Peyer's patch (tissue), 4 donors: Measurements from ENCODE around the gene AMBRA1. TPM values are rescaled to one million over a fixed set of nuclear protein-coding genes. Genes with fewer than 3 reads are reported as not detected.

ENCODE experiments used
- DNase-seq, 3 donors: peaks; one replicate each; pipeline ENCODE4 v3.0.0-alpha.2; 2017 to 2019
- H3K27ac ChIP-seq, 4 donors: fragments of 200-600 bp; sonication (generic); one replicate each; pipeline ENCODE4 v1.5.1; 2016 to 2019
- H3K27me3 ChIP-seq, 2 donors: fragments of 200-600 bp; sonication (generic); one replicate each; pipeline ENCODE4 v1.5.1; 2019
- H3K36me3 ChIP-seq, 3 donors: fragments of 200-600 bp; sonication (generic); one replicate each; pipeline ENCODE4 v1.5.1; 2016 to 2019
- H3K4me1 ChIP-seq, 4 donors: fragments of 200-600 bp; sonication (generic); one replicate each; pipeline ENCODE4 v1.5.1; 2016 to 2019
- H3K4me3 ChIP-seq, 4 donors: fragments of 200-600 bp; sonication (generic); 1 replicate in 3 of 4; 2 replicates in 1 of 4; pipeline ENCODE4 v1.5.1; 2016 to 2019; ENCODE audit warnings: mild to moderate bottlenecking in 1 of 4
- H3K9me3 ChIP-seq, 4 donors: fragments of 200-600 bp; sonication (generic); one replicate each; pipeline ENCODE4 v1.5.1; 2016 to 2019; ENCODE audit warnings: mild to moderate bottlenecking in 1 of 4
- POLR2A ChIP-seq, 2 donors: fragments of 450-650 bp; IDR thresholded peaks; one replicate each; pipeline ENCODE4 v1.5.1; 2017; ENCODE audit warnings: antibody characterized with exemption in 2 of 2, mild to moderate bottlenecking in 2 of 2, moderate library complexity in 2 of 2
- total RNA-seq, 4 donors: library from RNA; depleted of rRNA; stranded (reverse); fragments of >200 nt; gene quantifications; one replicate each; pipeline ENCODE4 v1.1.0, GENCODE V29; 2016
- TF ChIP-seq, protein P1 (sequence below), 6 experiments: fragments of 450-650 bp in 4 of 6; fragments of 200-600 bp in 2 of 6; sonication (generic) in 1 of 6; IDR thresholded peaks; one replicate each; pipeline ENCODE4 v1.5.1; 2017 to 2019; ENCODE audit warnings: antibody characterized with exemption in 6 of 6, mild to moderate bottlenecking in 3 of 6, moderate library complexity in 1 of 6

Gene AMBRA1
- total RNA-seq, 4 donors from 2014 or later: 28.9 to 61.6 (median 41.6) TPM

GRCh38 chr11:46461461-46461927 lies 132.3 kb downstream of the AMBRA1 start:
- Histone ChIP-seq H3K27me3 (no peaks in the 10 kb centered on the region), H3K4me1 (peaks cover 0 to 7% (median 0%) of the 10 kb centered on the region in 4 donors), H3K36me3 (no peaks in the 10 kb centered on the region), H3K4me3 (no peak overlapping the region), H3K27ac (no peak overlapping the region), H3K9me3 (no peaks in the 10 kb centered on the region)
- TF ChIP-seq, protein P1, sequence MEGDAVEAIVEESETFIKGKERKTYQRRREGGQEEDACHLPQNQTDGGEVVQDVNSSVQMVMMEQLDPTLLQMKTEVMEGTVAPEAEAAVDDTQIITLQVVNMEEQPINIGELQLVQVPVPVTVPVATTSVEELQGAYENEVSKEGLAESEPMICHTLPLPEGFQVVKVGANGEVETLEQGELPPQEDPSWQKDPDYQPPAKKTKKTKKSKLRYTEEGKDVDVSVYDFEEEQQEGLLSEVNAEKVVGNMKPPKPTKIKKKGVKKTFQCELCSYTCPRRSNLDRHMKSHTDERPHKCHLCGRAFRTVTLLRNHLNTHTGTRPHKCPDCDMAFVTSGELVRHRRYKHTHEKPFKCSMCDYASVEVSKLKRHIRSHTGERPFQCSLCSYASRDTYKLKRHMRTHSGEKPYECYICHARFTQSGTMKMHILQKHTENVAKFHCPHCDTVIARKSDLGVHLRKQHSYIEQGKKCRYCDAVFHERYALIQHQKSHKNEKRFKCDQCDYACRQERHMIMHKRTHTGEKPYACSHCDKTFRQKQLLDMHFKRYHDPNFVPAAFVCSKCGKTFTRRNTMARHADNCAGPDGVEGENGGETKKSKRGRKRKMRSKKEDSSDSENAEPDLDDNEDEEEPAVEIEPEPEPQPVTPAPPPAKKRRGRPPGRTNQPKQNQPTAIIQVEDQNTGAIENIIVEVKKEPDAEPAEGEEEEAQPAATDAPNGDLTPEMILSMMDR (IDR thresholded peaks at IDR 0.05): no peak
- no peak for TF ChIP-seq POLR2A (IDR thresholded peaks at IDR 0.05)
- DNase-seq: no peak

- Histone ChIP-seq H3K4me1 (peaks cover 0 to 12% (median 0%) of the 10 kb centered on the region in 4 donors), H3K27ac (no peak overlapping the region), H3K27me3 (no peaks in the 10 kb centered on the region), H3K4me3 (no peak overlapping the region), H3K9me3 (no peaks in the 10 kb centered on the region), H3K36me3 (no peaks in the 10 kb centered on the region)
- DNase-seq: no peak
- TF ChIP-seq, protein P1 (IDR thresholded peaks at IDR 0.05): no peak
- no peak for TF ChIP-seq POLR2A (IDR thresholded peaks at IDR 0.05)
These were observed 135.3 kb downstream of the AMBRA1 start for GRCh38 chr11:46458491-46458890.

DNA sequence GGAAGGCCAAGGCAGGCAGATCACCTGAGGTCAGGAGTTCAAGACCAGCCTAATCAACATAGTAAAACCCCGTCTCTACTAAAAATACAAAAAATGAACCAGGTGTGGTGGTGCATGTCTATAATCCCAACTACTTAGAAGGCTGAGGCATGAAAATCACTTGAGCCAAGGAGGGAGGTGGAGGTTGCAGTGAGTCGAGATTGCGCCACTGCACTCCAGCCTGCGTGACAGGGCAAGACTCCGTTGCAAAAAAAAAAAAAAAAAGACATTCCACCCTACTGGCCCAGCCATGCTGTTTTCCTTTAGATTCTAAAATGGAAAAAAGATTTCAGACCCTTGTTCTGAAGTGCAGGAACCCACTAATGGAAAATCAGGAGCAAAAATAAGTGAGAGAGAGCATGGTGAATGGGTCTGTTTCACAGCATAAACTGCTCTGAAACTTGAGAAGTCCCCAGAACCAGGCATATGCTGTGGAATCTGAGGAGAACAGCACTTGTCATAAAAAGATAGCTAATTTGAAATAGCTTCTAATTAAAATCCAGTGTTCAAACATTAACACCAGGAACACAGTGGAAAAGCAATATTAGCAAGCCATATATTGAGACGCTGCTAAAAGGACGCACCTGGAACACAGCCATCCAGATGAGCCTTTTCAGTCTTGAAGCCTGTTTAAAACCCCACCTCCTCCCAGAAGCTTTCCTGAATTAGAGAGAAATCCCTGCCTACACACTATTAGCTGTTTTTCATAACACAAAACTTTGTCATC lies 136.0 kb downstream of the AMBRA1 start:
- Histone ChIP-seq H3K27me3 (no peaks in the 10 kb centered on the region), H3K9me3 (no peaks in the 10 kb centered on the region), H3K36me3 (no peaks in the 10 kb centered on the region), H3K27ac (no peak overlapping the region), H3K4me3 (no peak overlapping the region), H3K4me1 (peaks cover 0 to 15% (median 0%) of the 10 kb centered on the region in 4 donors)
- no peak for DNase-seq
- TF ChIP-seq, protein P1 (IDR thresholded peaks at IDR 0.05): no peak
- TF ChIP-seq POLR2A (IDR thresholded peaks at IDR 0.05): no peak

DNA sequence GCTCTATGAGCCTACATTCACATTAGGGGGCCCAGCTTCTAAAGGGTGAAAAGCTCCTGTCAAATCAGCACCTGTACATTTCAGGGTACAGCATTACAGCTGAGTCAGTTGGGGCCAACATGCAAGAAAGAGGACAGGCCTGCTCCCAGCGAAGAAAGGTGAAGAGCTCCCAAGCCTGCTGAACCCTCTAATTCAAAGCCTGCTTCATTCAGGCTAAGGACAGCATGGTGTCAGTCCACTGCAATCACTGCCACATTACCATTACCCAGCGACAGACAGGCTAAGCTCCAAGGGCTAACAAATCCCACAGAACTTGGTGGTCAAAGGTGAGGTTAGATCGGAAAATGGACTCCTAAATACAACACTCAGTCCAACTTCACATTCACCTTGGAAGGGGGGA lies 136.8 kb downstream of the AMBRA1 start:
- Histone ChIP-seq H3K4me3 (no peak overlapping the region), H3K9me3 (no peaks in the 10 kb centered on the region), H3K36me3 (no peaks in the 10 kb centered on the region), H3K4me1 (peaks cover 0 to 15% (median 0%) of the 10 kb centered on the region in 4 donors), H3K27ac (no peak overlapping the region), H3K27me3 (no peaks in the 10 kb centered on the region)
- no peak for DNase-seq
- TF ChIP-seq, protein P1 (IDR thresholded peaks at IDR 0.05): no peak
- no peak for TF ChIP-seq POLR2A (IDR thresholded peaks at IDR 0.05)

DNA sequence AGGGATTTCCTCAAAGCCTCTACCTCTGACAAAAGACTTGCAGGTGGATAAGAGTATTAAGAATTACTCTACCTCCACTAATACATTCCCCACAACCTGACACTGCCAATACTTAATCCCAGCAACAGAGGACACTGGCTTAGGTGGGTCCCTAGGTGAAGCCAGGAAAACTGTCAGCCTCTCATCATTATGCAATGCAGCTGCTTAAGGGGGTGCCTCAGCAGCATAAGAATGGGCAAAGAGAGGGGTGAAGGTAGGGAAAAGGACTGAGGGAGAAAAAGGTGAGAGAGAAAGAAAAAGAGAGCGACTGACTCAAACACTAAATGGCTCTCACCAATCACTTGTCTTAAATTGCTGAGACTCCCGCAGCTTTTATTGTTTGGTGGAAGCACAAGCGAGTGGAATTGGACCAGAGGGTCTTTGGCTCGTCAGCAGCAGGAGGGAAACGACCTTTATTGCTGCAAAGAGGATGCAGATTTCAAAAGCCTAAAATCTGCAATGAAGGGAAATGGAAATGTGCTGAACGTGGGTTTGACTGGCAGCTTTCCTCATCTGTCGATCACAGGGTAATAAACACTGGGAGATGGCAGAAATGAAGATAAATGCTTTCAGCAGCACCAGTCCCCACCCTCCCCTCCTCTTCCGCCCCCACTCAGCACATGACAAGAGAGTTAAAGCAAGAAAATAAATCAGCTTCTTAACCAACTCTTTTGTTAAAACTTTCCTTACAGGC lies 137.4 kb downstream of the AMBRA1 start:
- no peak for TF ChIP-seq POLR2A (IDR thresholded peaks at IDR 0.05)
- TF ChIP-seq, protein P1 (IDR thresholded peaks at IDR 0.05): no peak
- Histone ChIP-seq H3K27ac (no peak overlapping the region), H3K9me3 (no peaks in the 10 kb centered on the region), H3K27me3 (no peaks in the 10 kb centered on the region), H3K36me3 (no peaks in the 10 kb centered on the region), H3K4me3 (no peak overlapping the region), H3K4me1 (peaks cover 0 to 15% (median 0%) of the 10 kb centered on the region in 4 donors)
- DNase-seq: no peak
